Right cardiac atrium (tissue), 5 donors: ENCODE data around the gene ARHGEF26. TPM values are rescaled to one million over a fixed set of nuclear protein-coding genes. Genes with fewer than 3 reads are reported as not detected.

Source experiments
- ATAC-seq, 2 donors: fragments of 200-7000 bp; cut with Tn5 transposase; one replicate each; pipeline versions ENCODE4 v1.8.0 to v1.9.1; 2020; ENCODE audit warnings: moderate library complexity in 2 of 2, mild to moderate bottlenecking in 1 of 2
- DNase-seq, 3 donors: peaks; one replicate each; pipeline ENCODE4 v3.0.0-alpha.2; 2020
- H3K27ac ChIP-seq: one replicate; pipeline ENCODE4 v1.5.1; 2013; ENCODE audit warnings: mild to moderate bottlenecking, low read length, control low read depth, moderate library complexity
- H3K27me3 ChIP-seq: one replicate; pipeline ENCODE4 v1.6.1; 2013; ENCODE audit not compliant: control insufficient read depth, insufficient read depth
- H3K4me1 ChIP-seq: one replicate; pipeline ENCODE4 v1.6.1; 2013; ENCODE audit warnings: low read length; ENCODE audit not compliant: control insufficient read depth, insufficient read depth
- H3K4me3 ChIP-seq: one replicate; pipeline ENCODE4 v1.5.1; 2013; ENCODE audit warnings: low read length, control low read depth
- H3K9me3 ChIP-seq: one replicate; pipeline ENCODE4 v1.6.1; 2013; ENCODE audit warnings: low read length; ENCODE audit not compliant: control insufficient read depth
- WGBS: extraction: QIAGEN DNeasy Blood & Tissue Kit; methylation state at CpG from one replicate; pipeline ENCODE4 v1.1.7; 2013; 5-methylcytosine and 5-hydroxymethylcytosine counted together
- intact Hi-C, 4 donors: fragments of 100-400 bp; cut with DNase I; formaldehyde crosslinking; loops; one replicate each; pipeline versions ENCODE4 v1.11.0 to v1.14.0; 2022 to 2023
- polyA plus RNA-seq: library from polyadenylated mRNA; stranded (reverse); fragments of 200-250 nt; gene quantifications from one replicate; pipeline ENCODE4 v1.2.3, GENCODE V29; 2013
- total RNA-seq, 4 donors: library from RNA; stranded (reverse); fragmentation: NEBNext Ultra II Directional; extraction: Animal tissue kit (Norgen Biotek cat#: 25700); gene quantifications; one replicate each; pipeline ENCODE4 v1.2.1, GENCODE V29; 2021
- donor health status: healthy with polysubstance abuse.
- donor health status: DM: no; HTN: yes; CAD: no.
- donor health status: DM: no; HTN: no; CAD: no.
- donor health status: DM: no; HTN: yes; CAD: no; lungs with severe emphysema.
- donor health status: DM: yes; HTN: yes; CAD: no.

ARHGEF26 gene
- total and polyA plus RNA-seq, 5 donors = 3.3 to 7.5 (median 5.0) TPM

- H3K4me1 ChIP-seq = no peaks in the 10 kb centered on the region
- no peak for DNase-seq
- intact Hi-C loops = no loop called here
- H3K27ac ChIP-seq = no peak overlapping the region
- no peak overlapping the region for H3K4me3 ChIP-seq
- no peaks in the 10 kb centered on the region for H3K27me3 ChIP-seq
- ATAC-seq = no peak
- H3K9me3 ChIP-seq = no peaks in the 10 kb centered on the region
These were observed 183.1 kb downstream of the ARHGEF26 start for GRCh38 chr3:154304116-154304786.

DNA sequence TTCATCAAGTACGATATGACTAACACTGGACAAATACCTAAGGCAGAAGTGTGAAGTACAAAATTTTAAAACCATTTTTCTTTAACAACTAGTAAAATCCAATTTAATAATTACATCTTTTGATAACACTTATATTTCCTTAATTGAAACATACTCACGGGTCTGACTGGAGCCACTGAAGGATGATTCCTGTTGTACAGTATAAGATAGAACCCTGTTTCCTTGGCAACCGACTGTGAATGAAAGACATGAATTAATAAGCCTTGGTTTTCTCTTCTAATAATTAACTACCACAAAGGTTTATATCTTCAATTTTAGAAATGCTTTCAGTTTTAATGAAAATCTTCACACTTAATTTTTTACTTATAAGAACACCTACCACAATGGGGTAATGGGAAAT is 183.7 kb downstream of the ARHGEF26 start:
- no peak for ATAC-seq

DNA sequence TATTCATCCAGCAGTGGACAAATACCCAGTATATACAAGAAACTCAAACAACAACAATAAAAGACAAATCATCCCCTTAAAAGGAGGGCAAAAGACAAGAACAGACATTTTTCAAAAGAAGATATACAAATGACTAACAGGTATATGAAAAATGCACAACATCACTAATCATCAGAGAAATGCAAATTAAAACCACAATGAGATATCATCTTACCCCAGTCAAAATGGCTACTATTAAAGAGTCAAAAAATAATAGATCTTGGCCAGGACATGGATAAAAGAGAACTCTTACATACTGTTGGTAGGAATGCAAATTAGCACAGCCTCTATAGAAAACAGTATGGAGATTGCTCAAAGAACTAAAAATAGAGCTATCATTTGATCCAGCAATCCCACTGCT is 186.2 kb downstream of the ARHGEF26 start:
- intact Hi-C loops = no loop called here

More for the DNA sequence above, 183.7 kb downstream of the ARHGEF26 start:
- no peaks in the 10 kb centered on the region for H3K4me1 ChIP-seq
- H3K4me3 ChIP-seq = no peak overlapping the region
- H3K27ac ChIP-seq = no peak overlapping the region
- H3K9me3 ChIP-seq = no peaks in the 10 kb centered on the region
- WGBS = 95% methylated on average over 3 of the region's 3 CpGs
- intact Hi-C loops = no loop called here
- DNase-seq = no peak
- H3K27me3 ChIP-seq = no peaks in the 10 kb centered on the region

More for the DNA sequence above, 186.2 kb downstream of the ARHGEF26 start:
- DNase-seq (no peak), ATAC-seq (no peak)
- H3K9me3 ChIP-seq = no peaks in the 10 kb centered on the region
- H3K4me1 ChIP-seq = no peaks in the 10 kb centered on the region
- no peak overlapping the region for H3K27ac ChIP-seq
- H3K27me3 ChIP-seq = no peaks in the 10 kb centered on the region
- no peak overlapping the region for H3K4me3 ChIP-seq

Other genes with a start within 250 kb of the ARHGEF26 start
- gene DHX36, start 203.1 kb downstream of the ARHGEF26 start, total RNA-seq = 10 to 100 TPM; 35.6 to 57.3 (median 42.0) TPM
- 31.6 TPM for gene DHX36, start 203.1 kb downstream of the ARHGEF26 start, polyA plus RNA-seq